GM19193 (cell line): Measurements from ENCODE around the gene GPHN.

ENCODE experiments used
- POLR2A ChIP-seq: IDR thresholded peaks from 4 replicates; pipeline ENCODE4 v1.6.1; 2011; ENCODE audit not compliant: insufficient read depth, insufficient read length; ENCODE audit errors: extremely low read depth

GPHN gene

DNA sequence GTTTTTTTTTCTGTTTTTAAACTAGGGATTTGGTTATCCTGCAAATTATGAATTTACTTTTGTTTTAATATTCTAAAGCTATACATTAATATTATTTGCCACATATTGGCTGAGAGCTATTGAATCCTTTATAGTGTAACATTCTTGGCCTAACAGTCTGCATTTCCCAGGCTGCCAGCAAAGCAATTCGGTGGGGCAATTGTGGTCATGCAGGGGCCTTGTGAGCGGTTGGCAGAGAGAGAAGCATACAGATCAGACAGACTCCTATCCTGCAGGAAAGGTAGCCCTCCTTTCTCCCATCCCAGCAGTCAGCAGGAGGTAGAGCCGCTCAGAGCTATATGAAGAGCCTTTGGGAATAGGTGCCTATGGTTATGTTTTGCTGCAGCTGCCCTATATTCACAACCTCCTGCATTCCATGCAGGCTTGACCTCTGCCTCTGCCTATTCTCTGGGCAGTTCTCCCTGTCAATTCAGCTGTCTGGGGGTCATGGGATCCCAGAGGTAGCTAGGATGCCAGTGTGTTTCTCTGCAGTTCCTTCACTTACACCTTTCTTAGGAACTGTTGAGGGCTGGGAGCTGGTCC, 144.7 kb downstream of the GPHN start:
- TF ChIP-seq POLR2A: no peak

DNA sequence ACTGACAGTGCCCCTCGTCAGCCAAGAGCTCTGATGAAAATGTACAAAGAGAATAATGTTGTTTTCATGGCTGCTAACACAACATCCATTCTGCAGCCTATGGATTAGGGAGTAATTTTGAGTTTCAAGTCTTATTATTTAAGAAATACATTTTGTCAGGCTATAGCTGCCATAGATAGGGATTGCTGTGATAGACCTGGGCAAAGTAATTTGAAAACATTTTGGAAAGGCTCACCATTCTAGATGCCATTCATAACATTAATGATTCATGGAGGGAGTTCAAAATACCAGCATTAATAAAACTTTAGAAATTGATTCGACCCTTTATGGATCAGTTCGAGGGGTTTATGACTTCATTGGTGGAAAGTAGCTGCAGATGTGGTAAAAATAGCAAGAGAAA, 149.8 kb downstream of the GPHN start:
- TF ChIP-seq POLR2A: no peak

DNA sequence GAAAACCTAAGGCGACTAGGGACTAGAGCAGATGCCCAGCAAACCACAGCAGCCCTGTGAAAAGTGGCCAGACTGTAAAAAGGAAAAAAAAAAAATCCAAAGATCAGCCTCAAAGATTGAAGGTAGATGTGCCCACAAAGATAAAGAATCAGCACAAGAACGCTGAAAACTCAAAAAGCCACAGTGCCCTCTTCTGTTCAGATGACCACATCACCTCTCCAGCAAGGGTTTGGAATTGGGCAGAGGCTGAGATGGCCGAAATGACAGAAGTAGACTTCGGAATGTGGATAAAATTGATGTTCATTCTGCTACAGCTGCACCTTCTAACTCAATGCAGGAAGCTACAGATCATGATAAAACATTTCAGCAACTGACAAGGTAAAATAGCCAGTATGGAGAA, 154.4 kb downstream of the GPHN start:
- no peak for TF ChIP-seq POLR2A

DNA sequence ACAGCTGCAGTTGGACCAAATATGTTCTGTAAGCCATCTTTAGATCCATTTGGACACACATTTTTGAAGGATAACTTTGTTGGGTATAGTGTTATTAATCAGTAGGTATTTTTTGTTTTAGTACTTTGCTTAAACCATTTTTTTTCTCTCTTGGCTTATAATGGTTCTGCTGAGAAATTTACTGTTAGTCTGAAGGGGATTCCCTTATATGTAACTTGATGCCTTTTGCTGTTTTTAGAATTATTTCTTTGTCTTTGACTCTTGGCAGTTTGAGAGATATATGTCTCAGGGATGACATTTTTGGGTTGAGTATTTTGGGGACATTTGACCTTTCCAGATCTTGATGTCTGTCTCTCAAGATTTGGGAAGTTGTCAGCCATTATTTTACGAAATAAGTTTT, 169.8 kb downstream of the GPHN start:
- TF ChIP-seq POLR2A: no peak

DNA sequence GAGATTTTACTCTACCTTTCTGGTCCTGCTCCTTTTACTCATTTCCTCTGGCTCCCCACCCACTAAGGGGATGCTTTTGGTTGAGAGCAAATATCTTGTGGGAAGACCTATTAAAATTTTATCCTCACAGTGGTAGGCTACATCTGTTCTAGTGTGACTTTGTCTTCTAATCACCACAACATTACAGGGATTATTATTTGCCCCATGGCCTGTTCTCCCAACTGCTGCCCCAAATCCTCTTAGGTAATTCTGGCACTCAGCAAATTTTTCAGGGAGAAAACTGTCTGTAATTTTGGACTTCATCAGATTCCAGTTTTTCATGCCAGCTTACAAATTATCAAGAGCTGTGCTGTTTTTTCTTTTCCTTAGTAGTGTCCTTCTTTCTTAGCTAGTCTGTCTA, 172.3 kb downstream of the GPHN start:
- TF ChIP-seq POLR2A: no peak

DNA sequence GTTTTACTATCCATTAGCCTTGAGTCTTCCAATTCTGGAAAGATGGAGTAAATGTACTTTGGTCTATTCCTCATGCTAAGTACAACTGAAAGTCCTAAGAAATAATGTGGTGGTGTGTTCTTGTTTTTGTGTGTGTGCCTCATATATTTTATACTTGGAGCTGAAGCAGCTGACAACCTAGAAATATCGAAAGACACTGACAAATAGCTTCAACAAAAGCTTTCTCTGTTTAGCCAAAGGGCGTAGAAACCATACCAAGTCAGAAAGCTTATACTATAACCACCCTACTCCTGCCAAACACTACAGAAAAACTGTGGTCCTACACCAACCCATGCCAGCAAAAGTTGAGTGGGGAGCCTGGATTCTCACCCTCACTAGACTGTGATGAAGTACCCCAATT, 188.4 kb downstream of the GPHN start:
- TF ChIP-seq POLR2A: no peak

DNA sequence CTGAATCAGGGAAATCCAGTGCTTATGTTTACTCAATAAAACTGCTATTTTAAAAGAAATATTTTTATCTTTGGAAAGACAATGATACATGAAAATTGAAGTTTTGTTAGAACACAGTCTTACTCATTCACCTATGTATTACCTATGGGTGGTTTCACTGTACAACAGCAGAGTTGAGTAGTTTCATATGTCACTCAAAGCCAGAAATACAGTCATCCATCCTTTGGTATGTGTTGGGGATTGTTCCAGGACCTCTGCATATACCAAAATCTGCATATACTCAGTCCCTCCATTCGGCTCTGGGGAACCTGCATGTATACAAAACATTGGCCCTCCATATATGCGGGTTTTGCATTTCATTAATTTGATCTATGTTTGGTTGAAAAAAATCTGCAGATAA, 190.6 kb downstream of the GPHN start:
- TF ChIP-seq POLR2A: no peak

DNA sequence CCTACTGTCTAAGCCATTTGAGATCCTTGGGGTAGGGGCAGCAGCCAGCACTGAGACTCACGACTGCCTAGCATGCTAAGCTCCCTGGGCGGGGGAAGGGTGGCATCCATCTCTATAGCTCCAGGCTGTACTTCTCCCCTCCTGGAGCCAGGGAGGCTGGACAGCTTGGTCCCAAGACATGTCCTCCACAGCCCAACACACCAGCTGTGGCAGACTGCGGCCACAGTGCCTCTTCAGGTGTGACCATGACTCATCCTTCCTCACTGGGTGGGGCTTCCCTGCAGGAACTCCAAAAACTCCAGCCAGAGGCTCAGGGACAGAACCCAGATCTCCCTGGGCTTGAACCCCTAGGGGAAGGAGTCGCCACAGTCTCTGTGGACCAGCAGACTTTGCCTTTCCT, 193.9 kb downstream of the GPHN start:
- TF ChIP-seq POLR2A: no peak

DNA sequence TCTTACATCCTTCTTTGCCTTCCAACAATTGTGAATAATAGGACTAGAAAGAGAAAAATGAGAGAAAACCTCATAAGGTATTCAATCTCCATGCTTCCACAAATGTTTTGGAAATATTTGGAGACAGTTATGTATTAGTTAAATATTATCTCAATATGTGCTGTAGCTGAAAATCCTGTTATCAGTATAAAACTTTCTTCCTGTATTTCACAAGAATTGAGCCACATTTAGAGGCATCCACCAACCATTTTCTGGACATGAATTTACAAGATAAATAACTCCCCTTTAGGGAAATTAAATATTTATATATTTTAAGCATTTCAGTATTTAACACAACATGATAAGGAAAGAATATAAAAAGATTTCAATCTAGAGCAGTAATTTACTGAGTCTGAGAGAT, 200.3 kb downstream of the GPHN start:
- no peak for TF ChIP-seq POLR2A

DNA sequence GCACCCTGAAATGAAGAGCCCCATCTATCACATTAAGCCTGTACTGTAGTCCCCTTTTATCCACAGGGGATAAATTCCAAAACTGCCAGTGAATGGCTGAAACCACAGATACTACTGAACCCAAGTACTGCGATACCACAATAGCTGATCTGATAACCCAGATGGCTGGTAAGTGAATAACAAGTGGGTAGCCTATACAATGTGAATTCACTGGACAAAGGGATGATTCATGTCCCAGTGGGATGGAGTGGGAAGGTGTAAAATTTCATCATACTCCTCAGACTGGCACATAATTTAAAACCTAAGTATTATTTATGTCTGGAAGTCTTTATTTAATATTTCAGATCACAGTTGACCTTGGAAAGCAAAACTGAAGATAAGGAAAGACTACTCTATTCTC, 201.3 kb downstream of the GPHN start:
- no peak for TF ChIP-seq POLR2A

DNA sequence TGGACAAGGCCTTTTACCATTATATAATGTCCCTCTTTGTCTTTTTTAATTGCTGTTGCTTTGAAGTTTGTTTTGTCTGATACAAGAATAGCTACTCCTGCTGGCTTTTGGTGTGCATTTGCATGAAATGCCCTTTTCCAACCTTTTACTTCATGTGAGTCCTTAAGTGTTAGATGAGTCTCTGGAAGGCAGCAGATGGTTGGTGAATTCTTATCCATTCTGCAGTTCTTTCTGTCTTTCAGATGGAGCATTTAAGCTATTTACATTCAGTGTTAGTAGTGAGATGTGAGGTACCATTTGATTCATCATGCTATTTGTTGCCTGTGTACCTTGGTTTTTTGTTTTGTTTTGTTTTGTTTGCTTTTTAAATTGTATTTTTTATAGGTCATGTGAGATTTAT, 208.3 kb downstream of the GPHN start:
- no peak for TF ChIP-seq POLR2A

DNA sequence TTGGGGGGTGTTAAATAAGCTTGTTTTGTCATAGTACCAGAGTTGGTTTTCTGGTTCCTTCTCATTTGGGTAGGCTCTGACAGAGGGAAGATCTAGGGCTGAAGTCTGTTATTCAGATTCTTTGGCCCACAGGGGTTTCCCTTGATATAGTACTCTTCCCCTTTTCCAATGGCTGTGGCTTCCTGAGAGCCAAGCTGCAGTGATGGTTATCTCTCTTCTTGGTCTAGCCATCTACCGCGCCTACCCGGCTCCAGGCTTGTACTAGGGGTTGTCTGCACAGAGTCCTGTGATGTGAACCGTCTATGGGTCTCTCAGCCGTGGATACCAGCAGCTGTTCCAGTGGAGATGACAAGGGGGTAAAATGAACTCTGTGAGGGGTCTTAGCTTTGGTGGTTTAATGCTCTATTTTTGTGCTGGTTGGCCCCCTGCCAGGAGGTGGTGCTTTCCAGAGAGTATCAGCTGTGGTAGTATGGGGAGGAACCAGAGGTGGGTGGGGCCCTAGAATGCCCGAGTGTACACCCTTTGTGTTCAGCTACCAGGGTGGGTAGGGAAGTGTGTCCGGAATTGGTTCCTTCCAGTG, 209.7 kb downstream of the GPHN start:
- no peak for TF ChIP-seq POLR2A

DNA sequence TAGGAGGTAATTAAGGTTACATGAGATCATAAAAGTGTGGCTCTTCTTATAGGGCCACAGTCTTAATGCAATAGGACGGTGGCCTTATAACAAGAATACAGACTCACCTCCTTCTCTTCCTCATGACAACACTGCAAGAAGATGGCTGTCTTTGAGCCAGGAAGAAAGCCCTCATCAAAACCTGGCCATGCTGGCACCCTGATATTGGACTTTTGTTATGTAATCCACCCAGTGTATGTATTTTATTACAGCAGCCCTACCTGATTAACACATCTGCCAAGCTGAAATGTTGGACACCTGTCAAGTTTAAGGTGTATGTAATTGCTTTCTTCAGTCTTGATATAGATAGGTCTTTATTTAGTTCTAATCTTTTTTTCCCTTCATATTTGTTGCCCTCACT, 217.0 kb downstream of the GPHN start:
- TF ChIP-seq POLR2A: no peak

DNA sequence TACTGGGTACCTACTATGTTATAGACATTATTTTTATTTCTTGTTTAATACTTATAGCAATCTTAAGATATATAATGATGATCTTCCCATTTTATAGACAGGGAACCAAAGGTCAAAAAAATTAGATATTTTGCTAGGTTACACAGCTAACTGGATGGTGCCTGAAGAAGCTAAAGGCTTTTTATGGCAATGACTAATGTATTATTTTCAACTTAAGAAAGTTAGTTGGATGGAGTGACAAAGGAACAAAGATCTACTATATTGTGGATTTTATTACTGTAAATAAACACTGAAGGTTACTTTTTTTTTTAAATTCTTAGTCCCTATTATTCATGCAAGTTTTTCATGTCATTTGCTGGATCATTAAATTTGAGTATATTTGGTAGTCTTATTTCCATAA, 227.9 kb downstream of the GPHN start:
- no peak for TF ChIP-seq POLR2A

DNA sequence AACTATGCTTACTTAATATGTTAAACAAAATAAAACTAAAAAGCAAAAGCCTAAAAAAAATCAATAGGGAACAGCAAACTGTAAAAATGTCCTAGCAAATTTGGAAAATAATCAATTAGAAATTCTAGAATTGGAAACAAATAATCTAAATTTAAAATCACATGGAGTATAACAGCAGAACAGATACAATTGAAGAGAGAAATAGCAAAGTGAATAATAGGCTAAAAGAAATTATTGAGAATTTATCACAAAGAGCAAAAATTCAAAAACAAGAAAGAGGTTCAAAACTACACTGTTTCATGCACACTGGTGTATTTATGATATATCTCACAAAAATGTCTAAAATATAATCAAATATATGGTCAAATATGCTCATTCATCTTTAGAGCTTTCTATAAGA, 231.9 kb downstream of the GPHN start:
- TF ChIP-seq POLR2A: no peak

DNA sequence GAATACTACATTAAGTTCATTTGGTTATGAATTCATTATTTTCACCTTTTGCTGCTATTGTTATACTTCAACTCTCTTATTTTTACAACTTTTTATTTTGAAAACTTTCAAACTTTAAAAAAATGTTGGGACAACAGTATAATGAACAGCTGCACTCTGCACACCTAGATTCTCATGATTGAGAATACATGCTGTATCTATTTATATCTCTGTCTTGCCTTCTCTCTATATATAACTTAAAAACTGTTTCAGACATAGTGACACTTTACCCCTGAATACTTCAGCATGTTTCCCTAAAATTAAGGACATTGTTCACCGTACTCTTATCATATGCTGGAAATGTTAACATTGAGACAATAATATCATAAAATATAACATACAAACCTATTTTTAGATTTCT, 237.1 kb downstream of the GPHN start:
- TF ChIP-seq POLR2A: no peak
